K562 (cell line): ENCODE results near the gene GRB10. TPM values are rescaled to one million over a fixed set of nuclear protein-coding genes. Genes with fewer than 3 reads are reported as not detected.

Experiments
- ATAC-seq: fragments of 200-7000 bp; cut with Tn5 transposase; 3 replicates; pipeline ENCODE4 v1.9.1; 2020; ENCODE audit warnings: moderate library complexity
- BruUV-seq: library from RNA; stranded (reverse); fragments of 400-500 nt; replicated peaks from 2 replicates; lab custom pipeline; 2021; lab: Mats Ljungman, UMichigan
- CTCF ChIA-PET: fragments of 300-600 bp; formaldehyde crosslinking; extraction: SDS; loops from one replicate; lab custom pipeline; 2021; ENCODE audit warnings: low intra/inter-chr PET ratio; lab: Yijun Ruan, JAX
- POLR2A ChIA-PET: fragments of 300-600, 350-650 bp; sonication (Branson Sonifier 250); formaldehyde crosslinking; extraction: SDS; loops from one replicate; lab custom pipeline; 2021; ENCODE audit warnings: antibody characterized with exemption, inconsistent platforms; lab: Yijun Ruan, JAX
- DNase-seq, 4 experiments: peaks; one replicate each; pipeline versions ENCODE4 v3.0.0 to v3.0.0-alpha.2; 2011 to 2018; ENCODE audit warnings: low spot score in 3 of 4, mixed read lengths in 3 of 4; ENCODE audit errors: extremely low read depth in 1 of 4
- FAIRE-seq: peaks from 2 replicates; lab custom pipeline; 2011; peaks lifted over from hg19 to GRCh38; lab: Jason Lieb, UNC
- H2AFZ ChIP-seq: 2 replicates; pipeline ENCODE4 v1.6.0; 2011; ENCODE audit warnings: low read depth, low read length, control low read depth, inconsistent platforms
- H3K27ac ChIP-seq: fragments of 200-600 bp; 3 replicates; pipeline ENCODE4 v1.8.0; 2011; ENCODE audit warnings: low read depth, mild to moderate bottlenecking, control low read depth, inconsistent platforms, low read length, moderate library complexity, mixed read lengths; ENCODE audit errors: extremely low read depth
- H3K27me3 ChIP-seq, 2 experiments: fragments of 300-600 bp in 1 of 2; 2 replicates in 1 of 2; 3 replicates in 1 of 2; pipeline versions ENCODE4 v1.6.0 to v1.8.0; 2011; ENCODE audit warnings: inconsistent platforms in 2 of 2, low read length in 2 of 2, mild to moderate bottlenecking in 1 of 2, mixed read lengths in 1 of 2, moderate library complexity in 1 of 2; ENCODE audit not compliant: control insufficient read depth in 2 of 2, insufficient read depth in 2 of 2
- H3K36me3 ChIP-seq: fragments of 300-600 bp; 3 replicates; pipeline ENCODE4 v1.8.0; 2011; ENCODE audit warnings: mild to moderate bottlenecking, low read length, inconsistent platforms; ENCODE audit not compliant: control insufficient read depth, insufficient read depth
- H3K4me1 ChIP-seq, 2 experiments: fragments of 200-600 bp in 1 of 2; replicated peaks in 1 of 2; 2 replicates in 1 of 2; 3 replicates in 1 of 2; pipeline versions ENCODE4 v1.5.1 to v1.8.0; 2011; ENCODE audit warnings: inconsistent platforms in 2 of 2, low read length in 2 of 2, mild to moderate bottlenecking in 1 of 2, mixed read lengths in 1 of 2, moderate library complexity in 1 of 2; ENCODE audit not compliant: control insufficient read depth in 2 of 2, insufficient read depth in 2 of 2
- H3K4me2 ChIP-seq: 2 replicates; pipeline ENCODE4 v1.6.1; 2011; ENCODE audit warnings: low read length, control low read depth, inconsistent platforms, mixed read lengths; ENCODE audit not compliant: insufficient read depth
- H3K4me3 ChIP-seq: fragments of 200-600 bp; sonication (generic), shearing (Covaris generic); 2 replicates; pipeline ENCODE4 v1.5.1; 2016; ENCODE audit warnings: control low read depth, inconsistent platforms
- H3K79me2 ChIP-seq: fragments of 200-600 bp; 3 replicates; pipeline ENCODE4 v1.8.0; 2011; ENCODE audit warnings: low read length, inconsistent platforms; ENCODE audit not compliant: control insufficient read depth, insufficient read depth
- H3K9ac ChIP-seq, 2 experiments: 2 replicates each; pipeline versions ENCODE4 v1.6.0 to v1.6.1; 2011; ENCODE audit warnings: low read depth in 2 of 2, low read length in 2 of 2, control low read depth in 1 of 2, inconsistent platforms in 1 of 2, mild to moderate bottlenecking in 1 of 2, mixed read lengths in 1 of 2; ENCODE audit not compliant: insufficient read depth in 1 of 2
- H3K9me1 ChIP-seq: one replicate; pipeline ENCODE4 v1.6.0; 2011; ENCODE audit warnings: inconsistent platforms, mild to moderate bottlenecking, low read length, moderate library complexity; ENCODE audit not compliant: control insufficient read depth, insufficient read depth
- H3K9me3 ChIP-seq: replicated peaks from 2 replicates; pipeline ENCODE4 v1.5.1; 2011; ENCODE audit warnings: low read depth, low read length, inconsistent platforms; ENCODE audit not compliant: control insufficient read depth, insufficient read depth
- H4K20me1 ChIP-seq: replicated peaks from 2 replicates; pipeline ENCODE4 v1.6.1; 2011; ENCODE audit warnings: low read length, inconsistent platforms, mixed read lengths; ENCODE audit not compliant: control insufficient read depth, insufficient read depth
- HNRNPUL1 ChIP-seq: fragments of 200-400 bp; formaldehyde crosslinking; IDR thresholded peaks from 2 replicates; pipeline ENCODE4 v1.6.1; 2017; ENCODE audit warnings: low read length
- ILF3 ChIP-seq: fragments of 450-650 bp; IDR thresholded peaks from 2 replicates; pipeline ENCODE4 v1.6.1; 2018; ENCODE audit warnings: antibody characterized with exemption, mild to moderate bottlenecking, moderate library complexity, borderline replicate concordance
- NCOA2 ChIP-seq, 2 experiments: fragments of 450-650 bp; IDR thresholded peaks; 2 replicates each; pipeline ENCODE4 v1.6.1; 2018; ENCODE audit warnings: mild to moderate bottlenecking in 2 of 2, moderate library complexity in 1 of 2; ENCODE audit not compliant: partially characterized antibody in 2 of 2
- SPI1 ChIP-seq: IDR thresholded peaks from 2 replicates; pipeline ENCODE4 v1.6.1; 2011; ENCODE audit warnings: low read depth, low read length, control low read depth, borderline replicate concordance
- ZNF583 ChIP-seq: fragments of 250-450 bp; sonication (Bioruptor Pico); IDR thresholded peaks from 2 replicates; pipeline ENCODE4 v1.4.0; 2020
- WGBS: fragments of 100-300 bp; shearing (Covaris generic); methylation state at CpG from one replicate; pipeline ENCODE4 v1.1.6; 2016; ENCODE audit warnings: low coverage, mixed read lengths; ENCODE audit not compliant: insufficient coverage; ENCODE audit errors: missing lambda C conversion rate; 5-methylcytosine and 5-hydroxymethylcytosine counted together
- in situ Hi-C: fragments of 300-500 bp; cut with MboI; formaldehyde crosslinking; loops from 4 replicates; pipeline ENCODE4 v1.15.0; 2018; ENCODE audit warnings: inconsistent platforms, mixed read lengths
- intact Hi-C: fragments of 100-400 bp; cut with micrococcal nuclease; formaldehyde crosslinking; loops from 2 replicates; pipeline ENCODE4 v1.14.2; 2022
- polyA plus RNA-seq, 8 experiments: library from polyadenylated mRNA; depleted of rRNA in 4 of 8; stranded (reverse) in 5 of 8; unstranded in 3 of 8; fragments of >200 nt; fragmentation: Nextera tagmentation in 2 of 8; fragmentation: Illumina TruSeq in 1 of 8; extraction: Ambion mirVana in 2 of 8; extraction: Trizol in 1 of 8; gene quantifications; 2 replicates each; pipeline versions ENCODE4 v1.2.1 to v1.2.3, GENCODE V29; 2011 to 2014; ENCODE audit warnings: inconsistent platforms in 1 of 8, missing spikeins in 1 of 8
- total RNA-seq, 7 experiments: library from RNA; depleted of rRNA in 6 of 7; stranded (reverse); fragments of >200 nt in 6 of 7; fragmentation: Illumina TruSeq in 2 of 7; extraction: Trizol in 2 of 7; gene quantifications; 2 replicates each; pipeline versions ENCODE4 v1.2.1 to v1.2.3, GENCODE V29; 2011 to 2021; ENCODE audit warnings: low replicate concordance in 1 of 7
- TF ChIP-seq, protein P1 (sequence below): sonication (generic); formaldehyde crosslinking; IDR thresholded peaks from 2 replicates; pipeline ENCODE4 v1.5.0; 2020; ENCODE audit warnings: missing genetic modification reagents
- TF ChIP-seq, protein P2 (sequence below): fragments of 450-650 bp; formaldehyde crosslinking; IDR thresholded peaks from 2 replicates; pipeline ENCODE4 v1.4.0; 2022; ENCODE audit warnings: missing genetic modification characterization

Gene GRB10
- total and polyA plus RNA-seq, 9 of the 15 experiments (the other 6 are each of a cell fraction or from before 2014, with no cell fraction given): 8.9 to 88.5 (median 40.7) TPM

- peaks cover 96% of the 10 kb centered on the region for H3K79me2 ChIP-seq
- POLR2A ChIA-PET: no interaction called here
- CTCF ChIA-PET: no interaction called here
Observed at GRCh38 chr7:50734246-50734645, 48.5 kb downstream of the GRB10 start.

More at GRCh38 chr7:50734246-50734645, 48.5 kb downstream of the GRB10 start:
- peaks cover 5% of the 10 kb centered on the region; the same call in 2 of the 3 replicates for H3K36me3 ChIP-seq
- ATAC-seq: no peak
- TF ChIP-seq, protein P1, sequence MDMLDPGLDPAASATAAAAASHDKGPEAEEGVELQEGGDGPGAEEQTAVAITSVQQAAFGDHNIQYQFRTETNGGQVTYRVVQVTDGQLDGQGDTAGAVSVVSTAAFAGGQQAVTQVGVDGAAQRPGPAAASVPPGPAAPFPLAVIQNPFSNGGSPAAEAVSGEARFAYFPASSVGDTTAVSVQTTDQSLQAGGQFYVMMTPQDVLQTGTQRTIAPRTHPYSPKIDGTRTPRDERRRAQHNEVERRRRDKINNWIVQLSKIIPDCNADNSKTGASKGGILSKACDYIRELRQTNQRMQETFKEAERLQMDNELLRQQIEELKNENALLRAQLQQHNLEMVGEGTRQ (CRISPR knock-in tag): no peak
- TF ChIP-seq, protein P2, sequence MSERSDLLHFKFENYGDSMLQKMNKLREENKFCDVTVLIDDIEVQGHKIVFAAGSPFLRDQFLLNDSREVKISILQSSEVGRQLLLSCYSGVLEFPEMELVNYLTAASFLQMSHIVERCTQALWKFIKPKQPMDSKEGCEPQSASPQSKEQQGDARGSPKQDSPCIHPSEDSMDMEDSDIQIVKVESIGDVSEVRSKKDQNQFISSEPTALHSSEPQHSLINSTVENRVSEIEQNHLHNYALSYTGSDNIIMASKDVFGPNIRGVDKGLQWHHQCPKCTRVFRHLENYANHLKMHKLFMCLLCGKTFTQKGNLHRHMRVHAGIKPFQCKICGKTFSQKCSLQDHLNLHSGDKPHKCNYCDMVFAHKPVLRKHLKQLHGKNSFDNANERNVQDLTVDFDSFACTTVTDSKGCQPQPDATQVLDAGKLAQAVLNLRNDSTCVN (CRISPR knock-in tag): no peak
- TF ChIP-seq HNRNPUL1: no peak
- TF ChIP-seq ZNF583: no peak
- TF ChIP-seq NCOA2 (IDR thresholded peaks at IDR 0.05; ENCODE audit: partially characterized antibody in 2 of 2): no peak
- TF ChIP-seq SPI1: no peak
- TF ChIP-seq ILF3: no peak
- H3K27me3 ChIP-seq: no peaks in the 10 kb centered on the region
- H2AFZ ChIP-seq: no peak overlapping the region
- WGBS: 86% methylated on average over 8 of the region's 8 CpGs
- H4K20me1 ChIP-seq: peaks cover 30% of the 10 kb centered on the region
- in situ Hi-C loops (no loop called here), intact Hi-C loops (no loop called here)
- H3K27ac ChIP-seq: no peak overlapping the region
- no TSS peak for BruUV-seq
- no peak for DNase-seq
- H3K4me1 ChIP-seq: peaks cover 0 to 6% of the 10 kb centered on the region in 2 experiments; a peak in 3 of 5 replicates
- H3K9ac ChIP-seq: no peak overlapping the region
- H3K4me3 ChIP-seq: no peak overlapping the region
- H3K9me3 ChIP-seq: no peaks in the 10 kb centered on the region
- H3K9me1 ChIP-seq: no peaks in the 10 kb centered on the region
- no peak overlapping the region for H3K4me2 ChIP-seq
- FAIRE-seq: no peak
